HepG2 (cell line): ENCODE measurements around the gene HCRT. TPM values are rescaled to one million over a fixed set of nuclear protein-coding genes. Genes with fewer than 3 reads are reported as not detected.

Experiments
- MAFF ChIP-seq: IDR thresholded peaks from 2 replicates; pipeline ENCODE4 v1.6.1; 2011; ENCODE audit warnings: low read depth, low read length, improper control_type of control experiment
- ZNF224 ChIP-seq: sonication (generic); formaldehyde crosslinking; IDR thresholded peaks from 2 replicates; pipeline ENCODE4 v1.5.0; 2020; ENCODE audit warnings: mild to moderate bottlenecking, missing genetic modification reagents
- ZNF329 ChIP-seq: sonication (generic); formaldehyde crosslinking; IDR thresholded peaks from 2 replicates; pipeline ENCODE4 v1.9.0; 2021; ENCODE audit warnings: low read depth, mild to moderate bottlenecking, missing genetic modification reagents
- ZNF629 ChIP-seq: sonication (generic); formaldehyde crosslinking; conservative IDR thresholded peaks from 2 replicates; pipeline ENCODE4 v1.5.0; 2020; ENCODE audit warnings: missing genetic modification reagents
- polyA plus RNA-seq, 8 experiments: library from polyadenylated mRNA; depleted of rRNA in 3 of 8; stranded (reverse) in 7 of 8; unstranded in 1 of 8; fragments of >200 nt; fragmentation: Illumina TruSeq in 4 of 8; extraction: Trizol in 4 of 8; gene quantifications; 2 replicates each; pipeline versions ENCODE4 v1.2.1 to v1.2.3, GENCODE V29; 2011 to 2016; ENCODE audit warnings: low read depth in 4 of 8, missing spikeins in 1 of 8, mixed read lengths in 1 of 8; ENCODE audit not compliant: insufficient read depth in 1 of 8
- total RNA-seq, 5 experiments: library from RNA; depleted of rRNA; stranded (reverse); fragments of >200 nt; fragmentation: Illumina TruSeq; extraction: Trizol; gene quantifications; 2 replicates each; pipeline ENCODE4 v1.2.3, GENCODE V29; 2016; ENCODE audit warnings: low read depth in 1 of 5
- TF ChIP-seq, protein P1 (sequence below), 2 experiments: fragments of 450-650 bp in 1 of 2; sonication (generic) in 1 of 2; formaldehyde crosslinking in 1 of 2; IDR thresholded peaks; 2 replicates each; pipeline versions ENCODE4 v1.6.1 to v1.8.0; 2016 to 2022; ENCODE audit warnings: antibody characterized with exemption in 1 of 2, mild to moderate bottlenecking in 1 of 2, missing genetic modification reagents in 1 of 2

Gene HCRT
- total and polyA plus RNA-seq, 2 of the 13 experiments (the other 11 are each of a cell fraction or from before 2014, with no cell fraction given) = not detected

DNA sequence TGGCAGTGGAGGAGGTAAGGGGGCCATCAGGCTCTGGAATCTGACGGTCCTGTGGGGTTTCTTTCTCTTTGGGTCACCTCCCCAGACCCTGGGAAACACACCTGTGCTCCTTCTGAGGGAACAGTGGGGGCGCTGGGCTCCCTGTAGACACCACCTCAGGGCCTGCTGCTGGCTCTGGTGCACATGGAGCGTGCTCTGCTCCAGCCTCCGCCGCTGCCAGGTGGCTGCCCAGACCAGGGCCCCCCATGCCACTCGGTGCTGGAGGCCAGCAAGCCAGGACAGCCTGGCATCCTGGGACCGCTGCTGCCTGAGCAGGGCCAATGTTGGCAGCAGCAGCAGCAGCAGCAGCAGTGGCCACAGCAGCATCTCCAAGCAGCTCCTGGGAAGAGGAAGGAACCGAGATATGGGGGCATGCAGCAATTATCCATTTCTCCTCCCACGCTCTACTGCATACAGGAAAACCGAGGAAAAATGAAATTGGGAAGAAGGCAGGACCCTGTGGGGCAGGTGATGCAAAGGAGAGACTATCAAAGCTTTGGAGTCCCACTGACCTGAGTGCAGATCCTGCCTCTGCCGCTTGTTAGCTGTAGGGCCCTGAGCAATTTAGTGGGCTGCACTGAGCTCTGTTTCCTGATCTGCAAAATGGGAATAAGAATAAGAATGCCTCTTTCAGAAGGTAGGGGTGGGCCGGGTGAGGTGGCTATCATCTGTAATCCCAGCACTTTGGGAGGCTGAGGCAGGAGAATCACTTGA, 8.1 kb upstream of the HCRT start (continued):
- TF ChIP-seq, protein P1, sequence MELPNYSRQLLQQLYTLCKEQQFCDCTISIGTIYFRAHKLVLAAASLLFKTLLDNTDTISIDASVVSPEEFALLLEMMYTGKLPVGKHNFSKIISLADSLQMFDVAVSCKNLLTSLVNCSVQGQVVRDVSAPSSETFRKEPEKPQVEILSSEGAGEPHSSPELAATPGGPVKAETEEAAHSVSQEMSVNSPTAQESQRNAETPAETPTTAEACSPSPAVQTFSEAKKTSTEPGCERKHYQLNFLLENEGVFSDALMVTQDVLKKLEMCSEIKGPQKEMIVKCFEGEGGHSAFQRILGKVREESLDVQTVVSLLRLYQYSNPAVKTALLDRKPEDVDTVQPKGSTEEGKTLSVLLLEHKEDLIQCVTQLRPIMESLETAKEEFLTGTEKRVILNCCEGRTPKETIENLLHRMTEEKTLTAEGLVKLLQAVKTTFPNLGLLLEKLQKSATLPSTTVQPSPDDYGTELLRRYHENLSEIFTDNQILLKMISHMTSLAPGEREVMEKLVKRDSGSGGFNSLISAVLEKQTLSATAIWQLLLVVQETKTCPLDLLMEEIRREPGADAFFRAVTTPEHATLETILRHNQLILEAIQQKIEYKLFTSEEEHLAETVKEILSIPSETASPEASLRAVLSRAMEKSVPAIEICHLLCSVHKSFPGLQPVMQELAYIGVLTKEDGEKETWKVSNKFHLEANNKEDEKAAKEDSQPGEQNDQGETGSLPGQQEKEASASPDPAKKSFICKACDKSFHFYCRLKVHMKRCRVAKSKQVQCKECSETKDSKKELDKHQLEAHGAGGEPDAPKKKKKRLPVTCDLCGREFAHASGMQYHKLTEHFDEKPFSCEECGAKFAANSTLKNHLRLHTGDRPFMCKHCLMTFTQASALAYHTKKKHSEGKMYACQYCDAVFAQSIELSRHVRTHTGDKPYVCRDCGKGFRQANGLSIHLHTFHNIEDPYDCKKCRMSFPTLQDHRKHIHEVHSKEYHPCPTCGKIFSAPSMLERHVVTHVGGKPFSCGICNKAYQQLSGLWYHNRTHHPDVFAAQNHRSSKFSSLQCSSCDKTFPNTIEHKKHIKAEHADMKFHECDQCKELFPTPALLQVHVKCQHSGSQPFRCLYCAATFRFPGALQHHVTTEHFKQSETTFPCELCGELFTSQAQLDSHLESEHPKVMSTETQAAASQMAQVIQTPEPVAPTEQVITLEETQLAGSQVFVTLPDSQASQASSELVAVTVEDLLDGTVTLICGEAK (IDR thresholded peaks at IDR 0.05) = no peak
- TF ChIP-seq, protein P1 (CRISPR knock-in tag; IDR thresholded peaks at IDR 0.05) = peak; percentile 33; the same call in 1 of the 2 replicates
- TF ChIP-seq ZNF329 (CRISPR knock-in tag) (no peak), ZNF224 (CRISPR knock-in tag) (0 out of 2 replicates have a peak, but pooled peaks have one; percentile 32), ZNF629 (CRISPR knock-in tag) (peak; percentile 73), MAFF (no peak)
